Omental fat pad (tissue), 4 donors: ENCODE data around the gene PRSS22. TPM values are rescaled to one million over a fixed set of nuclear protein-coding genes. Genes with fewer than 3 reads are reported as not detected.

Experiments
- ATAC-seq: fragments of 150-250 bp; one replicate; pipeline ENCODE4 v1.9.1; 2016; ENCODE audit warnings: mild to moderate bottlenecking, moderate library complexity; ENCODE audit not compliant: low FRiP score
- DNase-seq: peaks from one replicate; pipeline ENCODE4 v3.0.0-alpha.2; 2019; ENCODE audit warnings: low spot score
- total RNA-seq, 4 donors: library from RNA; depleted of rRNA; stranded (reverse); fragments of >200 nt; gene quantifications; one replicate each; pipeline ENCODE4 v1.1.0, GENCODE V29; 2016
- TF ChIP-seq, protein P1 (sequence below), 3 donors: fragments of 450-650 bp; IDR thresholded peaks; one replicate each; pipeline ENCODE4 v1.5.1; 2016 to 2017; ENCODE audit warnings: antibody characterized with exemption in 3 of 3, mild to moderate bottlenecking in 3 of 3, moderate library complexity in 2 of 3

The PRSS22 gene
- total RNA-seq, 4 donors from 2014 or later: not detected

DNA sequence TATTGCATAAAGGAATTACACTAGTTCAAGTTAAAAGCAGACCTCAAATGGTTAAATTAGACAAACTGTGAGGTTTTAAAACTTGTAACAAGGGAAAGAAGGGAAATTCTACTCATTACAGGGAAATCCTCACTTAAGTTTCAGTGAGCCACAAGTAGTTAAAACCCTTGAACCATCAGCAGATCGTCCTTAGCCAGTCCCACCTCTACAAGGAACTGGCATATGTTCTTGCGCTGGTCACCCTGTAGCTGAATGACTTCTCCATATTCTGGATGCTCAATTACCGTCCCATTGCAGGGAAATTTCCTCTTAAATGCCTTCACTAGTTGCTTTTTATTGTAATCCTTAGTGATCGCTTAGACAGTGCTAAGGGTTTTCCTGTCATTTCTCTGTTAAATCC is 35.5 kb downstream of the PRSS22 start:
- TF ChIP-seq, protein P1, sequence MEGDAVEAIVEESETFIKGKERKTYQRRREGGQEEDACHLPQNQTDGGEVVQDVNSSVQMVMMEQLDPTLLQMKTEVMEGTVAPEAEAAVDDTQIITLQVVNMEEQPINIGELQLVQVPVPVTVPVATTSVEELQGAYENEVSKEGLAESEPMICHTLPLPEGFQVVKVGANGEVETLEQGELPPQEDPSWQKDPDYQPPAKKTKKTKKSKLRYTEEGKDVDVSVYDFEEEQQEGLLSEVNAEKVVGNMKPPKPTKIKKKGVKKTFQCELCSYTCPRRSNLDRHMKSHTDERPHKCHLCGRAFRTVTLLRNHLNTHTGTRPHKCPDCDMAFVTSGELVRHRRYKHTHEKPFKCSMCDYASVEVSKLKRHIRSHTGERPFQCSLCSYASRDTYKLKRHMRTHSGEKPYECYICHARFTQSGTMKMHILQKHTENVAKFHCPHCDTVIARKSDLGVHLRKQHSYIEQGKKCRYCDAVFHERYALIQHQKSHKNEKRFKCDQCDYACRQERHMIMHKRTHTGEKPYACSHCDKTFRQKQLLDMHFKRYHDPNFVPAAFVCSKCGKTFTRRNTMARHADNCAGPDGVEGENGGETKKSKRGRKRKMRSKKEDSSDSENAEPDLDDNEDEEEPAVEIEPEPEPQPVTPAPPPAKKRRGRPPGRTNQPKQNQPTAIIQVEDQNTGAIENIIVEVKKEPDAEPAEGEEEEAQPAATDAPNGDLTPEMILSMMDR (IDR thresholded peaks at IDR 0.05): no peak

DNA sequence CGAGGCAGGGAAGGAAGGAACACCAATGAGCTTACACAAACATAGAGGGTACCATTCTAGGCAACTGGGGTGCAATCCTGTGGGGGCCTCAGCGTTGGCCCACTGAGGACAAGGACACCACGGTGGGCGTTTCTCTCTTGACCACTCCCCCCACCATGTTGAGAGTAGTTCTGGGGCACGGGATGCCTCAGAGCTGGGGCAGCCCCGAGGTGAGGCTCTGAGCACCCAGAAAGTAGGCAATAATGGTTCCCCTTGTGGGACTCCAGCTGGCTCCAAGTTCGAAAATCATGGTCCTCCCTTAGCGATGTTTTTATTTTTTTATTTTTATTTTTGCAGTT is 35.8 kb downstream of the PRSS22 start:
- ATAC-seq (no peak), DNase-seq (no peak)
- TF ChIP-seq, protein P1 (IDR thresholded peaks at IDR 0.05): no peak

More for the DNA sequence above, 35.5 kb downstream of the PRSS22 start:
- DNase-seq (no peak), ATAC-seq (no peak)

DNA sequence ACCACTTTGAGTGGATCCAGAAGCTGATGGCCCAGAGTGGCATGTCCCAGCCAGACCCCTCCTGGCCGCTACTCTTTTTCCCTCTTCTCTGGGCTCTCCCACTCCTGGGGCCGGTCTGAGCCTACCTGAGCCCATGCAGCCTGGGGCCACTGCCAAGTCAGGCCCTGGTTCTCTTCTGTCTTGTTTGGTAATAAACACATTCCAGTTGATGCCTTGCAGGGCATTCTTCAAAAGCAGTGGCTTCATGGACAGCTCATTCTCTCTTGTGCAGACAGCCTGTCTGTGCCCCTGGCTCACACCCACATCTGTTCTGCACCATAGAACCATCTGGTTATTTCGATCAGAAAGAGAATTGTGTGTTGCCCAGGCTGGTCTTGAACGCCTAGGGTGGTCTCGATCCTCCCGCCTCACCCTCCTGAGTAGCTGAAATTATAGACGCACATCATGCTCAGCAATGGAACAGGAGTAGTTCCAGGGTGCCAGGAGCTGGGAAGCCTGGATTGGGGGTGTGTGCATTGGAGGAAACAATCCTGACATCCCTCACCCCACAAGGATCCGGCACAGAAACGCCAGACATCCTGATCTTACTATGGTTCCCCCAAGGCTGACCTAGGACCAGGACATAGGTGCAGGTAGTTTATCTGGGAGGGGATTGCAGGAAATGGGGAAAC is 36.3 kb downstream of the PRSS22 start:
- ATAC-seq (no peak), DNase-seq (no peak)
- TF ChIP-seq, protein P1 (IDR thresholded peaks at IDR 0.05): no peak

DNA sequence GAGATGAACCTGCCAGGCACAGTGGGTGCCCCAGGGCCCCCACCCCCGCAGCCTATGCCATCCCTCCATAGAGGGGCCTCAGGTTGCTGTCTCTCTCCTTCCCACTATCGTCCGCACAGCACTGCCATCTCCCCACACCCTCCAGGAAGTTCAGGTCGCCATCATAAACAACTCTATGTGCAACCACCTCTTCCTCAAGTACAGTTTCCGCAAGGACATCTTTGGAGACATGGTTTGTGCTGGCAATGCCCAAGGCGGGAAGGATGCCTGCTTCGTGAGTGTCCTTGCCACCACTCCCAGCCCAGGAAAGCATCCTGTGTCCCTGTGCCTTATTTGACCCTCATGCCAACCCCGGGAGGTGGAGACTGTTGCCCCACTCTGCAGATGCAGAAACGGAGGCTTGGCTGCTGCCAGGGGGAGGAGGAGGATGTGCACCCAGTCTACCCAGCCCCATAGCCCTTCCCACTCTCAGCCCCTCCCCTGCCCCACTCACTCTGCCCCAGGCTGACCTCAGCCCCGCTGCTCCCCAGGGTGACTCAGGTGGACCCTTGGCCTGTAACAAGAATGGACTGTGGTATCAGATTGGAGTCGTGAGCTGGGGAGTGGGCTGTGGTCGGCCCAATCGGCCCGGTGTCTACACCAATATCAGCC is 37.0 kb downstream of the PRSS22 start:
- no peak for DNase-seq
- no peak for ATAC-seq
- TF ChIP-seq, protein P1 (IDR thresholded peaks at IDR 0.05): no peak

DNA sequence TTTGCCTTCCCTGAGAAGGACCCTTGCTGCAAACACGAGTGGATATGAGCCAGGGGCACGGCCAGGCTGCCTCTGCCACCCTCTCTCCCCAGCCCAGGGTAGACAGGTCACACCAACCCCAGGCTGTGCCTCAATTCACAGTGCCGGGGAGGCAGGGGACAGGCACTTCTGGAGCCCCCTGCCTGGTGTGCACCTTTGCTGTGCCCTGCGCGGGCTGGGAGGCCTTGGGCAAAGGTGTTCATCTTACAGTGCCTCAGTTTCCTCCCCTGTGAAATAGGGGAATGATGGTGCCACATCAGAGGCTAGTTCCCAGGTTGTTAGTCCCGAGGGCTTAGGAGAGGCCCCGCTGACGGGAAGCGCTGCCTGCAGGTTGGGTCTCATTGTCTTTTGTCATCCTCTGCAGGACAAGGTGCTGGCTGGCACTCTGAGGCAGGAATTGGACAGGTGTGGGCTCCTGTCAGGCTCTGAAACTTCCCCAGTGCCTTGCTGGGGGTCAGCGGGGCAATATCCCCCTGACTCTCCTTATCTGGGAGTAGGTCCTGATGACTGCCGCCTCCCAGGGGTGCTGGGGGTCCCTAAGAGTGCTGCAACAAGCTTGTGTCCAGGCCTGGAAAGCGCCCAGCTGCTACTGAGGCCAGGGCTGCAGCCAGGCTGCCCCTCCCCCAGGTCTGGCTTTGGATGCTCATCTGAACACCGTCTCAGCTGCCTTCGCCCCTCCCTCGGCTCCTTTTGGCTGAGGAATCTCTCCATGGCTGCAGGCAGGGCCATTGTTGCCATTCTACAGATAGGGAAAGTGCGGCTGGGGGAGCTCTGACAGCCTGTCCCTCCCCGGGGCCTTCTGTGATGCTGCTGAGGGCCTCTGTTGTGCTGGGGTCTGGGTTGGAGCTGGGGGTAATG is 37.8 kb downstream of the PRSS22 start:
- TF ChIP-seq, protein P1 (IDR thresholded peaks at IDR 0.05): no peak
- ATAC-seq: no peak

DNA sequence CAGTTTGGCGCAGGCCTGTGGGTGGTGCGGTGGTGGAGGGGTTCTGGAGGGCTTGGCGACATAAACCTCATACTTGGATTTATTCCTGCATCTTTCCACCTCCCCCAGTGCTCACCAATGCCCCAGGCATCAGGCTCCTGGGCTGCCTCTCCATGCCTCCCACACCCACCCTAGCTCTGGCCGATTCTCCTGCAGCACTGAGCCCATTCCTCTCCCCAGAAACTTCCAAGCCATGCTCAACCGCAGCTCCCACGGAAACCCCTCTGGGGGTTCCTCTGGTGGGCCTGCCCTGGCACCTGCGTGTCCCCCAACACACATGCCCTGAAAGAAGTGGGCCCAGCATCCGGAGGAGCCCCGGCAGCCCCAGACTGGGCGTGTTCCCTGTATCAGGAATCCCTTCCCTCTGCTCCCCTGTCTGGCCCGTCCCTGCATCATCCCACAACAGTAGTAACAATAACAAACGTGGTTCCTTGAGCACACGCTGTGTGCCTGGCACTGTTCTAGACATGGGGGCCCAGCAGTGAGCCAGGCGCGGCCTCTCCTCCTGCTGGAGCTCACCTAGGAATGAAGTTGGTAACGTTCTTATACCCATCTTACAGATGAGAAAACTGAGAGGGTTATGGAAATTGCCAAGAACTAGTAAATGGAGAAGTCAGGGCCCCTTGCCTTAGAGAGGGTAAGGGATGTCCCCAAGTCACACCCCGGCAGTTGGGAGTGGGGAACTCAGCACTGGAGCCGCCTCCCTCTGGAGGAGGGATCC is 38.6 kb downstream of the PRSS22 start:
- ATAC-seq: no peak

More for the DNA sequence above, 37.8 kb downstream of the PRSS22 start:
- DNase-seq: no peak

More for the DNA sequence above, 38.6 kb downstream of the PRSS22 start:
- TF ChIP-seq, protein P1 (IDR thresholded peaks at IDR 0.05): no peak
- DNase-seq: no peak
